Pancreas (tissue), 10 donors: ENCODE data around the gene ETV3. TPM values are rescaled to one million over a fixed set of nuclear protein-coding genes. Genes with fewer than 3 reads are reported as not detected.

ENCODE experiments used
- ATAC-seq, 4 donors: fragments of 200-7000 bp; cut with Tn5 transposase; one replicate each; pipeline versions ENCODE4 v1.8.0 to v1.9.1; 2020; ENCODE audit warnings: mild to moderate bottlenecking in 4 of 4, moderate library complexity in 4 of 4
- DNase-seq, 6 donors: peaks; one replicate each; pipeline ENCODE4 v3.0.0-alpha.2; 2020
- FAIRE-seq: peaks from 2 replicates; lab custom pipeline; 2012; peaks lifted over from hg19 to GRCh38; lab: Jason Lieb, UNC
- H3K27ac ChIP-seq, 4 donors: fragments of 200-600 bp; sonication (generic); 1 replicate in 3 of 4; 2 replicates in 1 of 4; pipeline versions ENCODE4 v1.5.0 to v1.8.0; 2020
- H3K27me3 ChIP-seq, 4 donors: fragments of 200-600 bp; one replicate each; pipeline ENCODE4 v1.8.0; 2021
- H3K36me3 ChIP-seq, 3 donors: fragments of 200-600 bp; sonication (generic) in 1 of 3; one replicate each; pipeline versions ENCODE4 v1.5.0 to v1.8.0; 2020 to 2021
- H3K4me1 ChIP-seq, 3 donors: fragments of 200-600 bp; one replicate each; pipeline ENCODE4 v1.8.0; 2021
- H3K4me3 ChIP-seq, 4 donors: fragments of 200-600 bp; sonication (generic) in 2 of 4; one replicate each; pipeline versions ENCODE4 v1.5.0 to v1.8.0; 2020 to 2021
- H3K9me3 ChIP-seq, 4 donors: fragments of 200-600 bp; one replicate each; pipeline ENCODE4 v1.8.0; 2021
- CTCF ChIP-seq, 4 donors: fragments of 200-600 bp; sonication (generic) in 3 of 4; IDR thresholded peaks; one replicate each; pipeline versions ENCODE4 v1.5.0 to v1.8.0; 2021; ENCODE audit warnings: antibody characterized with exemption in 4 of 4
- WGBS, 2 donors: extraction: QIAGEN DNeasy Blood & Tissue Kit; methylation state at CpG; one replicate each; pipeline ENCODE4 v1.1.7; 2013; 5-methylcytosine and 5-hydroxymethylcytosine counted together
- intact Hi-C, 3 donors: fragments of 100-400 bp; cut with DNase I; formaldehyde crosslinking; loops; one replicate each; pipeline versions ENCODE4 v1.11.1 to v1.14.2; 2022
- polyA plus RNA-seq, 2 donors: library from polyadenylated mRNA; stranded (reverse); fragments of 200-250 nt; gene quantifications; one replicate each; pipeline ENCODE4 v1.2.3, GENCODE V29; 2013
- total RNA-seq, 6 donors: library from RNA; stranded (reverse); fragmentation: NEBNext Ultra II Directional in 4 of 6; extraction: Animal tissue kit (Norgen Biotek cat#: 25700) in 4 of 6; gene quantifications; one replicate each; pipeline versions ENCODE4 v1.2.1 to v1.2.4, GENCODE V29; 2021 to 2023
- donor health status: healthy with polysubstance abuse.
- donor health status: DM: no; HTN: no; CAD: no; lungs with moderate emphysema.
- donor health status: DM: no; HTN: no; CAD: no.
- donor health status: control.
- donor health status: control.
- donor health status: Bipolar disorder and iron deficiency.
- donor health status: DM: yes; HTN: yes; CAD: no.
- donor health status: DM: no; HTN: no; CAD: no.
- donor health status: DM: no; HTN: no; CAD: no.
- donor health status: DM: yes; HTN: yes; CAD: no.

The ETV3 gene
- total and polyA plus RNA-seq, 8 donors, result 2.9 to 12.9 (median 7.3) TPM

GRCh38 chr1:157155658-157156057, 17.5 kb upstream of the ETV3 start:
- Histone ChIP-seq H3K27me3 (no peaks in the 10 kb centered on the region), H3K36me3 (no peaks in the 10 kb centered on the region), H3K4me3 (no peak overlapping the region), H3K9me3 (no peaks in the 10 kb centered on the region), H3K4me1 (peaks cover 0 to 21% (median 4%) of the 10 kb centered on the region in 3 donors), H3K27ac (no peak overlapping the region)
- TF ChIP-seq CTCF (IDR thresholded peaks at IDR 0.05), result no peak
- no peak for FAIRE-seq
- no peak for DNase-seq
- WGBS, 2 donors, result 18 to 22% methylated on average over 8 of the region's 8 CpGs
- intact Hi-C loops, result loop anchor here in 2 of 3 donors (5.0 kb wide), 2 partner anchors 63 to 73 kb away; no protein-coding TSS in a partner anchor
- peak in 3 of 4 donors; percentile 24 to 33 (median 31) for ATAC-seq

GRCh38 chr1:157154940-157155514, 16.8 kb upstream of the ETV3 start:
- no peaks in the 10 kb centered on the region for H3K27me3 ChIP-seq
- no peaks in the 10 kb centered on the region for H3K36me3 ChIP-seq
- FAIRE-seq (no peak), DNase-seq (peak in 5 of 6 donors; percentile 62 to 86 (median 67)), ATAC-seq (peak; percentile 77 to 91 (median 85))
- no peaks in the 10 kb centered on the region for H3K9me3 ChIP-seq
- intact Hi-C loops, result loop anchor here in 2 of 3 donors (5.0 kb wide), 2 partner anchors 63 to 73 kb away; no protein-coding TSS in a partner anchor
- peaks cover 0 to 21% (median 4%) of the 10 kb centered on the region in 3 donors for H3K4me1 ChIP-seq
- TF ChIP-seq CTCF (IDR thresholded peaks at IDR 0.05), result no peak
- peak overlapping the region in 1 of 4 donors; percentile 11 for H3K27ac ChIP-seq
- H3K4me3 ChIP-seq, result no peak overlapping the region
- 18 to 22% methylated on average over 6 to 7 of the region's 7 CpGs for WGBS, 2 donors

GRCh38 chr1:157154291-157154690, 16.1 kb upstream of the ETV3 start:
- no peak for TF ChIP-seq CTCF (IDR thresholded peaks at IDR 0.05)
- DNase-seq, result no peak
- H3K27ac ChIP-seq, result no peak overlapping the region
- no peak for ATAC-seq
- WGBS, 2 donors, result 74 to 77% methylated on average over 5 of the region's 5 CpGs
- H3K4me3 ChIP-seq, result no peak overlapping the region
- peaks cover 0 to 21% (median 4%) of the 10 kb centered on the region in 3 donors for H3K4me1 ChIP-seq
- intact Hi-C loops, result no loop called here
- no peaks in the 10 kb centered on the region for H3K9me3 ChIP-seq
- no peaks in the 10 kb centered on the region for H3K36me3 ChIP-seq
- FAIRE-seq, result no peak
- H3K27me3 ChIP-seq, result no peaks in the 10 kb centered on the region

- Histone ChIP-seq H3K4me3 (no peak overlapping the region), H3K27me3 (no peaks in the 10 kb centered on the region), H3K9me3 (no peaks in the 10 kb centered on the region), H3K4me1 (peaks cover 0 to 21% (median 4%) of the 10 kb centered on the region in 3 donors), H3K27ac (no peak overlapping the region), H3K36me3 (no peaks in the 10 kb centered on the region)
- intact Hi-C loops, result no loop called here
- ATAC-seq (no peak), FAIRE-seq (no peak), DNase-seq (no peak)
- 58 to 67% methylated on average over 1 of the region's 1 CpG for WGBS, 2 donors
- TF ChIP-seq CTCF (IDR thresholded peaks at IDR 0.05), result no peak
Measured at GRCh38 chr1:157153746-157154145, 15.6 kb upstream of the ETV3 start.

- FAIRE-seq (no peak), DNase-seq (no peak), ATAC-seq (no peak)
- peaks cover 0 to 21% (median 4%) of the 10 kb centered on the region in 3 donors for H3K4me1 ChIP-seq
- no peak overlapping the region for H3K4me3 ChIP-seq
- no peaks in the 10 kb centered on the region for H3K36me3 ChIP-seq
- no peaks in the 10 kb centered on the region for H3K9me3 ChIP-seq
- intact Hi-C loops, result no loop called here
- no peaks in the 10 kb centered on the region for H3K27me3 ChIP-seq
- no peak for TF ChIP-seq CTCF (IDR thresholded peaks at IDR 0.05)
- 91 to 98% methylated on average over 2 of the region's 2 CpGs for WGBS, 2 donors
- no peak overlapping the region for H3K27ac ChIP-seq
Measured at GRCh38 chr1:157152510-157152909, 14.3 kb upstream of the ETV3 start.
